Measurements from ENCODE around the gene ARID1B.

Gene ARID1B

GRCh38 chr6:156862711-156863110 is 85.5 kb downstream of the ARID1B start:
- no peaks in the 10 kb centered on the region for H3K4me1 ChIP-seq

GRCh38 chr6:156863504-156863903 is 86.3 kb downstream of the ARID1B start:
- Histone ChIP-seq H3K36me3 (no peaks in the 10 kb centered on the region), H3K9me3 (no peaks in the 10 kb centered on the region), H3K4me1 (no peaks in the 10 kb centered on the region), H3K4me3 (ENCODE audit: low read depth, low read length) (no peak overlapping the region), H3K27me3 (no peaks in the 10 kb centered on the region)
- no peak for TF ChIP-seq CTCF (IDR thresholded peaks at IDR 0.05; ENCODE audit: low read depth, low read length)
- DNase-seq, result no peak

More at GRCh38 chr6:156862711-156863110, 85.5 kb downstream of the ARID1B start:
- DNase-seq, result no peak
- no peak for TF ChIP-seq CTCF (IDR thresholded peaks at IDR 0.05; ENCODE audit: low read depth, low read length)
- H3K36me3 ChIP-seq, result no peaks in the 10 kb centered on the region
- H3K27me3 ChIP-seq, result no peaks in the 10 kb centered on the region
- H3K9me3 ChIP-seq, result no peaks in the 10 kb centered on the region
- H3K4me3 ChIP-seq (ENCODE audit: low read depth, low read length), result no peak overlapping the region

GRCh38 chr6:156864557-156864956 is 87.4 kb downstream of the ARID1B start:
- H3K27me3 ChIP-seq, result no peaks in the 10 kb centered on the region
- no peak overlapping the region for H3K4me3 ChIP-seq (ENCODE audit: low read depth, low read length)
- no peak for TF ChIP-seq CTCF (IDR thresholded peaks at IDR 0.05; ENCODE audit: low read depth, low read length)
- H3K4me1 ChIP-seq, result no peaks in the 10 kb centered on the region
- no peaks in the 10 kb centered on the region for H3K36me3 ChIP-seq
- DNase-seq, result no peak
- no peaks in the 10 kb centered on the region for H3K9me3 ChIP-seq

- TF ChIP-seq CTCF (IDR thresholded peaks at IDR 0.05; ENCODE audit: low read depth, low read length), result no peak
- H3K4me1 ChIP-seq, result 0 out of 2 replicates have a peak, but pooled peaks cover 1% of the 10 kb centered on the region
- H3K9me3 ChIP-seq, result no peaks in the 10 kb centered on the region
- no peaks in the 10 kb centered on the region for H3K36me3 ChIP-seq
- H3K4me3 ChIP-seq (ENCODE audit: low read depth, low read length), result no peak overlapping the region
- DNase-seq, result no peak
- H3K27me3 ChIP-seq, result no peaks in the 10 kb centered on the region
These were observed 87.9 kb downstream of the ARID1B start for GRCh38 chr6:156865019-156865629.

GRCh38 chr6:156866220-156867015 is 89.2 kb downstream of the ARID1B start:
- H3K36me3 ChIP-seq, result no peaks in the 10 kb centered on the region
- DNase-seq, result no peak
- TF ChIP-seq CTCF (IDR thresholded peaks at IDR 0.05; ENCODE audit: low read depth, low read length), result no peak
- no peaks in the 10 kb centered on the region for H3K9me3 ChIP-seq
- no peak overlapping the region for H3K4me3 ChIP-seq (ENCODE audit: low read depth, low read length)
- no peaks in the 10 kb centered on the region for H3K27me3 ChIP-seq
- peaks cover 2% of the 10 kb centered on the region; the same call in 1 of the 2 replicates for H3K4me1 ChIP-seq

- H3K9me3 ChIP-seq, result no peaks in the 10 kb centered on the region
- no peaks in the 10 kb centered on the region for H3K36me3 ChIP-seq
- H3K4me3 ChIP-seq (ENCODE audit: low read depth, low read length), result no peak overlapping the region
- no peak for DNase-seq
- TF ChIP-seq CTCF (IDR thresholded peaks at IDR 0.05; ENCODE audit: low read depth, low read length), result no peak
- H3K4me1 ChIP-seq, result peaks cover 2% of the 10 kb centered on the region; the same call in 1 of the 2 replicates
- H3K27me3 ChIP-seq, result no peaks in the 10 kb centered on the region
These were observed 89.9 kb downstream of the ARID1B start for GRCh38 chr6:156867121-156867520.
